H1 (cell line): ENCODE data around the gene P3H3. TPM values are rescaled to one million over a fixed set of nuclear protein-coding genes. Genes with fewer than 3 reads are reported as not detected.

Experiments used
- CTCF ChIA-PET: fragments of 300-600 bp; sonication (Branson Sonifier 250); formaldehyde crosslinking; loops from one replicate; lab custom pipeline; 2021; ENCODE audit not compliant: partially characterized antibody; lab: Charles Lee
- POLR2A ChIA-PET: fragments of 300-600 bp; sonication (Branson Sonifier 250); formaldehyde crosslinking; loops from one replicate; lab custom pipeline; 2021; ENCODE audit warnings: inconsistent platforms; ENCODE audit not compliant: partially characterized antibody; lab: Charles Lee
- DNase-seq, 2 experiments: peaks; one replicate each; pipeline versions ENCODE4 v3.0.0 to v3.0.0-alpha.2; 2010 to 2022; ENCODE audit warnings: low spot score in 2 of 2, low read depth in 1 of 2, mixed read lengths in 1 of 2
- FAIRE-seq: peaks from 2 replicates; lab custom pipeline; 2011; peaks lifted over from hg19 to GRCh38; lab: Jason Lieb, UNC
- H2AFZ ChIP-seq: 2 replicates; pipeline ENCODE4 v1.8.1; 2012; ENCODE audit warnings: low read length, inconsistent platforms
- H2AK5ac ChIP-seq: 2 replicates; pipeline ENCODE4 v1.6.1; 2013; ENCODE audit warnings: low read depth, low read length
- H2BK120ac ChIP-seq: replicated peaks from 2 replicates; pipeline ENCODE3; 2013; ENCODE audit warnings: low read depth, low read length, inconsistent platforms
- H2BK12ac ChIP-seq: 2 replicates; pipeline ENCODE4 v1.6.1; 2013; ENCODE audit warnings: low read depth, low read length
- H2BK15ac ChIP-seq: 2 replicates; pipeline ENCODE4 v1.6.1; 2013; ENCODE audit warnings: low read length
- H2BK20ac ChIP-seq: 2 replicates; pipeline ENCODE4 v1.6.1; 2013; ENCODE audit warnings: low read length
- H2BK5ac ChIP-seq: 2 replicates; pipeline ENCODE4 v1.6.1; 2013; ENCODE audit warnings: low read depth, low read length
- H3K14ac ChIP-seq: 2 replicates; pipeline ENCODE4 v1.6.1; 2013; ENCODE audit warnings: inconsistent platforms; ENCODE audit not compliant: insufficient read length
- H3K18ac ChIP-seq: 2 replicates; pipeline ENCODE4 v1.6.1; 2013; ENCODE audit warnings: low read length; ENCODE audit errors: extremely low read depth
- H3K23ac ChIP-seq: 2 replicates; pipeline ENCODE4 v1.6.1; 2013; ENCODE audit warnings: inconsistent platforms; ENCODE audit not compliant: insufficient read length
- H3K23me2 ChIP-seq: 2 replicates; pipeline ENCODE4 v1.6.1; 2013; ENCODE audit warnings: low read depth, low read length
- H3K27ac ChIP-seq: 2 replicates; pipeline ENCODE4 v1.6.1; 2011; ENCODE audit warnings: low read depth, low read length, inconsistent platforms
- H3K27me3 ChIP-seq, 4 experiments: replicated peaks in 1 of 4; 1 replicate in 1 of 4; 2 replicates in 3 of 4; pipeline versions ENCODE4 v1.6.1 to v1.8.1; 2011 to 2013; ENCODE audit warnings: low read length in 3 of 4, mild to moderate bottlenecking in 3 of 4, inconsistent platforms in 2 of 4, mixed read lengths in 2 of 4, moderate library complexity in 1 of 4; ENCODE audit not compliant: control insufficient read depth in 3 of 4, insufficient read depth in 3 of 4; ENCODE audit errors: extremely low read depth in 1 of 4
- H3K36me3 ChIP-seq, 4 experiments: 2 replicates each; pipeline versions ENCODE4 v1.6.1 to v1.8.1; 2011 to 2013; ENCODE audit warnings: mild to moderate bottlenecking in 4 of 4, low read length in 3 of 4, moderate library complexity in 2 of 4, control low read depth in 1 of 4, inconsistent platforms in 1 of 4; ENCODE audit not compliant: insufficient read depth in 4 of 4, control insufficient read depth in 2 of 4
- H3K4ac ChIP-seq: replicated peaks from 2 replicates; pipeline ENCODE3; 2013; ENCODE audit warnings: low read length, low read depth, mixed read lengths, inconsistent platforms; ENCODE audit not compliant: insufficient read length
- H3K4me1 ChIP-seq, 4 experiments: replicated peaks in 1 of 4; 1 replicate in 1 of 4; 2 replicates in 3 of 4; pipeline versions ENCODE4 v1.6.1 to v1.8.1; 2011 to 2013; ENCODE audit warnings: low read length in 3 of 4, inconsistent platforms in 2 of 4, mixed read lengths in 1 of 4; ENCODE audit not compliant: insufficient read depth in 4 of 4, control insufficient read depth in 3 of 4
- H3K4me2 ChIP-seq, 2 experiments: 2 replicates each; pipeline versions ENCODE4 v1.6.1 to v1.8.1; 2011 to 2013; ENCODE audit warnings: low read depth in 2 of 2, low read length in 2 of 2, control low read depth in 1 of 2, inconsistent platforms in 1 of 2, mild to moderate bottlenecking in 1 of 2; ENCODE audit not compliant: insufficient read depth in 1 of 2
- H3K4me3 ChIP-seq, 4 experiments: fragments of 200-600, 300-600 bp in 1 of 4; sonication (generic), shearing (Covaris generic), sonication (Bioruptor Twin) in 1 of 4; 2 replicates each; pipeline versions ENCODE4 v1.5.1 to v1.8.1; 2011 to 2016; ENCODE audit warnings: low read length in 4 of 4, low read depth in 3 of 4, control low read depth in 2 of 4, inconsistent platforms in 2 of 4, mild to moderate bottlenecking in 2 of 4, mixed read lengths in 1 of 4, moderate library complexity in 1 of 4; ENCODE audit not compliant: insufficient read depth in 2 of 4; ENCODE audit errors: extremely low read depth in 1 of 4
- H3K56ac ChIP-seq: replicated peaks from 2 replicates; pipeline ENCODE3; 2013; ENCODE audit warnings: low read depth, mild to moderate bottlenecking, mixed read lengths, low read length, inconsistent platforms; ENCODE audit not compliant: insufficient read length
- H3K79me1 ChIP-seq: 2 replicates; pipeline ENCODE4 v1.6.1; 2013; ENCODE audit warnings: low read depth, low read length, control low read depth
- H3K79me2 ChIP-seq, 2 experiments: 2 replicates each; pipeline versions ENCODE4 v1.6.1 to v1.8.1; 2012 to 2013; ENCODE audit warnings: low read length in 2 of 2, mild to moderate bottlenecking in 2 of 2, inconsistent platforms in 1 of 2; ENCODE audit not compliant: insufficient read depth in 2 of 2, control insufficient read depth in 1 of 2
- H3K9ac ChIP-seq, 4 experiments: replicated peaks in 1 of 4; 1 replicate in 1 of 4; 2 replicates in 3 of 4; pipeline versions ENCODE4 v1.6.1 to v1.8.1; 2011 to 2013; ENCODE audit warnings: low read depth in 3 of 4, low read length in 3 of 4, control low read depth in 2 of 4, mild to moderate bottlenecking in 2 of 4, moderate library complexity in 2 of 4, inconsistent platforms in 1 of 4; ENCODE audit errors: extremely low read depth in 1 of 4
- H3K9me3 ChIP-seq, 2 experiments: 2 replicates each; pipeline versions ENCODE4 v1.6.1 to v1.8.1; 2012 to 2013; ENCODE audit warnings: mild to moderate bottlenecking in 2 of 2, moderate library complexity in 2 of 2, control low read depth in 1 of 2, inconsistent platforms in 1 of 2, low read depth in 1 of 2, low read length in 1 of 2, mixed read lengths in 1 of 2; ENCODE audit not compliant: insufficient read depth in 2 of 2
- H4K20me1 ChIP-seq, 2 experiments: replicated peaks in 1 of 2; 2 replicates each; pipeline versions ENCODE3 to v1.8.1; 2011 to 2013; ENCODE audit warnings: inconsistent platforms in 2 of 2, low read length in 2 of 2, mild to moderate bottlenecking in 1 of 2; ENCODE audit not compliant: insufficient read depth in 2 of 2, control insufficient read depth in 1 of 2
- H4K5ac ChIP-seq: 2 replicates; pipeline ENCODE4 v1.6.1; 2013; ENCODE audit warnings: low read length, low read depth, mixed read lengths, inconsistent platforms; ENCODE audit not compliant: insufficient read length
- H4K8ac ChIP-seq: 2 replicates; pipeline ENCODE4 v1.8.0; 2013; ENCODE audit warnings: mild to moderate bottlenecking, moderate library complexity, low read length, inconsistent platforms; ENCODE audit not compliant: insufficient read depth; ENCODE audit errors: extremely low read depth
- H4K91ac ChIP-seq: replicated peaks from 2 replicates; pipeline ENCODE3; 2013; ENCODE audit warnings: low read length, mixed read lengths, inconsistent platforms; ENCODE audit not compliant: insufficient read length
- BRCA1 ChIP-seq: IDR thresholded peaks from 2 replicates; pipeline ENCODE4 v1.6.1; 2012; ENCODE audit warnings: low read depth, low read length, improper control_type of control experiment
- CBX5 ChIP-seq: fragments of 300-800, 300-1000 bp; sonication (generic); IDR thresholded peaks from 2 replicates; pipeline ENCODE4 v1.7.1; 2016; ENCODE audit warnings: antibody characterized with exemption, low read length, low read depth
- E2F6 ChIP-seq: IDR thresholded peaks from 2 replicates; pipeline ENCODE4 v1.6.1; 2012; ENCODE audit warnings: inconsistent platforms
- GABPA ChIP-seq: IDR thresholded peaks from 2 replicates; pipeline ENCODE4 v1.6.1; 2011; ENCODE audit warnings: mild to moderate bottlenecking, low read length, moderate library complexity, borderline replicate concordance; ENCODE audit not compliant: insufficient read depth
- HDAC2 ChIP-seq, 2 experiments: fragments of 300-600 bp in 1 of 2; sonication (generic) in 1 of 2; IDR thresholded peaks; 2 replicates each; pipeline ENCODE4 v1.6.1; 2011 to 2012; ENCODE audit warnings: low read depth in 2 of 2, low read length in 2 of 2, mild to moderate bottlenecking in 2 of 2, moderate library complexity in 2 of 2, borderline replicate concordance in 1 of 2, inconsistent platforms in 1 of 2
- JUN ChIP-seq: IDR thresholded peaks from 2 replicates; pipeline ENCODE4 v1.6.1; 2011; ENCODE audit warnings: low read depth, mild to moderate bottlenecking, improper control_type of control experiment, low read length
- KDM4A ChIP-seq: IDR thresholded peaks from one replicate; pipeline ENCODE4 v1.7.1; 2012; ENCODE audit warnings: low read depth, mild to moderate bottlenecking, moderate library complexity, low read length, inconsistent platforms; ENCODE audit not compliant: severe bottlenecking
- RNF2 ChIP-seq: fragments of 200-900, 300-1000 bp; sonication (generic); IDR thresholded peaks from 2 replicates; pipeline ENCODE4 v1.7.1; 2016; ENCODE audit warnings: borderline replicate concordance, low read depth, mild to moderate bottlenecking, antibody characterized with exemption, low read length; ENCODE audit not compliant: poor library complexity, severe bottlenecking; ENCODE audit errors: missing control alignments
- USF2 ChIP-seq: IDR thresholded peaks from 2 replicates; pipeline ENCODE4 v1.6.1; 2011; ENCODE audit warnings: low read length, improper control_type of control experiment
- WGBS, 2 experiments: shearing (Covaris generic) in 1 of 2; methylation state at CpG; one replicate each; pipeline versions ENCODE4 v1.1.6 to v1.1.7; 2013 to 2015; ENCODE audit warnings: low lambda C conversion rate in 2 of 2, mixed read lengths in 2 of 2, inconsistent platforms in 1 of 2, low coverage in 1 of 2, missing lambda C conversion rate in 1 of 2; ENCODE audit not compliant: insufficient replicate concordance in 2 of 2, insufficient coverage in 1 of 2, insufficient read length in 1 of 2; ENCODE audit errors: extremely low coverage in 1 of 2, missing lambda C conversion rate in 1 of 2; 5-methylcytosine and 5-hydroxymethylcytosine counted together
- polyA plus RNA-seq, 7 experiments: library from polyadenylated mRNA; depleted of rRNA in 3 of 7; stranded (reverse) in 5 of 7; unstranded in 2 of 7; fragments of >200 nt in 5 of 7; fragments of 200-250 nt in 2 of 7; gene quantifications; 1 replicate in 5 of 7; 2 replicates in 1 of 7; 4 replicates in 1 of 7; pipeline versions ENCODE4 v1.2.1 to v1.2.3, GENCODE V29; 2011 to 2013; ENCODE audit warnings: missing spikeins in 2 of 7, mixed read lengths in 2 of 7
- total RNA-seq: library from RNA; stranded (reverse); fragmentation: NEBNext Ultra II Directional; extraction: Animal tissue kit (Norgen Biotek cat#: 25700); gene quantifications from 2 replicates; pipeline ENCODE4 v1.2.1, GENCODE V29; 2021

The P3H3 gene
- total and polyA plus RNA-seq, 2 of the 8 experiments (the other 6 are each of a cell fraction or from before 2014, with no cell fraction given) = 22.9 to 43.5 TPM

- TF ChIP-seq GABPA (no peak), HDAC2 (IDR thresholded peaks at IDR 0.05; ENCODE audit: borderline replicate concordance in 1 of 2, low read depth in 2 of 2, low read length in 2 of 2) (no peak), JUN (no peak), BRCA1 (no peak), RNF2 (no peak), CBX5 (no peak), E2F6 (no peak), USF2 (no peak), KDM4A (no peak)
- Histone ChIP-seq H3K18ac (no peak within 1 kb of the TSS), H3K56ac (no peak within 1 kb of the TSS), H2BK120ac (no peak within 1 kb of the TSS), H3K4me3 (no peak within 1 kb of the TSS), H2BK5ac (no peak within 1 kb of the TSS), H2AK5ac (no peak within 1 kb of the TSS), H3K79me2 (no peaks in the 10 kb centered on the region), H3K9me3 (no peaks in the 10 kb centered on the region), H3K9ac (no peak within 1 kb of the TSS), H4K5ac (no peak within 1 kb of the TSS), H3K4me2 (no peak within 1 kb of the TSS), H3K23ac (no peak within 1 kb of the TSS), H2AFZ (no peak within 1 kb of the TSS), H2BK15ac (no peak within 1 kb of the TSS), H3K4ac (no peak within 1 kb of the TSS), H4K91ac (no peak within 1 kb of the TSS), H3K14ac (no peak within 1 kb of the TSS), H3K79me1 (no peaks in the 10 kb centered on the region), H4K20me1 (peaks cover 7 to 8% of the 10 kb centered on the region in 2 experiments), H2BK12ac (no peak within 1 kb of the TSS), H3K27ac (no peak within 1 kb of the TSS; the same call in 1 of the 2 replicates), H3K4me1 (peaks cover 0 to 3% (median 2%) of the 10 kb centered on the region in 4 experiments; a peak in 1 of 7 replicates), H3K23me2 (no peaks in the 10 kb centered on the region), H3K27me3 (no peaks in the 10 kb centered on the region), H3K36me3 (peaks cover 21 to 62% (median 48%) of the 10 kb centered on the region in 4 experiments), H4K8ac (no peak within 1 kb of the TSS; the same call in 1 of the 2 replicates), H2BK20ac (no peak within 1 kb of the TSS)
- FAIRE-seq = no peak
- ChIA-PET CTCF (interaction anchor here (0.5 to 23.7 kb wide), 11 partner anchors 6 to 376 kb away, joined by 3 to 532 read pairs (median 5); partner anchors contain the start of genes CD4, CDCA3, GNB3 and GPR162), POLR2A (interaction anchor here (0.6 to 27.1 kb wide), 9 partner anchors 5 to 120 kb away, joined by 3 to 588 read pairs (median 8); partner anchors contain the start of genes CDCA3, GNB3, GPR162 and MLF2)
- no peak for DNase-seq
- 91% methylated on average over 20 of the region's 24 CpGs; no CpG with 5 or more reads in 1 of the 2 experiments for WGBS, 2 experiments
Measured at GRCh38 chr12:6840761-6841515, 12.7 kb downstream of the P3H3 start, which contains the start of gene GNB3. GNB3 (plus strand) TSS chr12:6840925; CDS start chr12:6841288, 363 bp downstream.
